Measurements from ENCODE around the gene IGF1. TPM values are rescaled to one million over a fixed set of nuclear protein-coding genes. Genes with fewer than 3 reads are reported as not detected.

Gene IGF1
- total RNA-seq, 1 donor from 2014 or later, result under 0.01 TPM

DNA sequence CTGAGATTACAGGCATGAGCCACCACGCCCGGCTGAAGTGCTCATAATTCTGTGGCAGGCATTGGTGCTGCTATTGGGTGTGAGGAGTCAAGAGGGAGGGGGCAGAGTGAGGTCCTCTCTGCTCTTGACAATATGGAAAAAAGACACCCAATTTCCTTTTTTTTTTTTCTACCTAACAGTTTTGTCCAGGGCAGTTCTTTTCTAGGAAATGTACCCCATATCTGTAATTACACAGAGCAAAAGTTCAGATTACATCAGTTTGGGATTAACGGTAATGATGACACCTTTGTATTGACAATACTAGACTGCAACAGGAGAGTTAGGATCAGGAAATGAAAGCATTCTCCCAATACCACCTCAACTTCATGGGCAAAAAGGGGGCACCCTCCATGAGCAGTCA is 36.3 kb downstream of the IGF1 start:
- DNase-seq (ENCODE audit: low read depth), result no peak
- TF ChIP-seq, protein P1, sequence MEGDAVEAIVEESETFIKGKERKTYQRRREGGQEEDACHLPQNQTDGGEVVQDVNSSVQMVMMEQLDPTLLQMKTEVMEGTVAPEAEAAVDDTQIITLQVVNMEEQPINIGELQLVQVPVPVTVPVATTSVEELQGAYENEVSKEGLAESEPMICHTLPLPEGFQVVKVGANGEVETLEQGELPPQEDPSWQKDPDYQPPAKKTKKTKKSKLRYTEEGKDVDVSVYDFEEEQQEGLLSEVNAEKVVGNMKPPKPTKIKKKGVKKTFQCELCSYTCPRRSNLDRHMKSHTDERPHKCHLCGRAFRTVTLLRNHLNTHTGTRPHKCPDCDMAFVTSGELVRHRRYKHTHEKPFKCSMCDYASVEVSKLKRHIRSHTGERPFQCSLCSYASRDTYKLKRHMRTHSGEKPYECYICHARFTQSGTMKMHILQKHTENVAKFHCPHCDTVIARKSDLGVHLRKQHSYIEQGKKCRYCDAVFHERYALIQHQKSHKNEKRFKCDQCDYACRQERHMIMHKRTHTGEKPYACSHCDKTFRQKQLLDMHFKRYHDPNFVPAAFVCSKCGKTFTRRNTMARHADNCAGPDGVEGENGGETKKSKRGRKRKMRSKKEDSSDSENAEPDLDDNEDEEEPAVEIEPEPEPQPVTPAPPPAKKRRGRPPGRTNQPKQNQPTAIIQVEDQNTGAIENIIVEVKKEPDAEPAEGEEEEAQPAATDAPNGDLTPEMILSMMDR (IDR thresholded peaks at IDR 0.05; ENCODE audit: insufficient read depth, low read length, poor library complexity, severe bottlenecking), result no peak
- Histone ChIP-seq H3K36me3 (ENCODE audit: control insufficient read depth, insufficient read depth, low read length) (no peaks in the 10 kb centered on the region), H3K27me3 (ENCODE audit: control insufficient read depth, insufficient read depth, low read length) (no peaks in the 10 kb centered on the region), H3K4me3 (ENCODE audit: low read depth, low read length) (no peak overlapping the region)

DNA sequence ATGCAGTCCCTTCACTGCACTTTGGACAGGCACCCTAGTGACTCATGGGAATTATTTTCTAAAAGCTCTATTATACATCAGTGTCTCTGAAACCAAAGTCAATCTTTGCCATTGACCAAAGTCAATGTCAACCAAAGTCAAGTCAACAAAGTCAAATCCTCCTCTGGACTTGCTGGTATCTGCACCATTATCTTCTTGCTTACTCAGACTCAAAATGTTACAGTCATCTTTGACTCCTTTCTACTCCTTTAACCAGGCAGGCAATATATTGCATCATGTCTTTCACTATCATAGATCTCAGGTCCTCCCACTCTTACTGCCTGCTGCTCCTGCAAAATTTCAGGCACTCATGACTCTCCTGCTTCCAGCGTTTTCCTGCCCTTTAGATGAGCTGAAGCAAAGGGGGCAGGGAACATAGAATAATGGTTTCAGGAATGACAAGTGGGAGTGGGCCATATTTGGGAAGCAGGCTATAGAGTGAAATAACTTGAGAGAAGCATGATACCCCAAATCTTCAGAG is 39.2 kb downstream of the IGF1 start:
- no peak for DNase-seq (ENCODE audit: low read depth)
- H3K4me3 ChIP-seq (ENCODE audit: low read depth, low read length), result no peak overlapping the region
- H3K36me3 ChIP-seq (ENCODE audit: control insufficient read depth, insufficient read depth, low read length), result no peaks in the 10 kb centered on the region
- TF ChIP-seq, protein P1 (IDR thresholded peaks at IDR 0.05; ENCODE audit: insufficient read depth, low read length, poor library complexity, severe bottlenecking), result no peak
- no peaks in the 10 kb centered on the region for H3K27me3 ChIP-seq (ENCODE audit: control insufficient read depth, insufficient read depth, low read length)

DNA sequence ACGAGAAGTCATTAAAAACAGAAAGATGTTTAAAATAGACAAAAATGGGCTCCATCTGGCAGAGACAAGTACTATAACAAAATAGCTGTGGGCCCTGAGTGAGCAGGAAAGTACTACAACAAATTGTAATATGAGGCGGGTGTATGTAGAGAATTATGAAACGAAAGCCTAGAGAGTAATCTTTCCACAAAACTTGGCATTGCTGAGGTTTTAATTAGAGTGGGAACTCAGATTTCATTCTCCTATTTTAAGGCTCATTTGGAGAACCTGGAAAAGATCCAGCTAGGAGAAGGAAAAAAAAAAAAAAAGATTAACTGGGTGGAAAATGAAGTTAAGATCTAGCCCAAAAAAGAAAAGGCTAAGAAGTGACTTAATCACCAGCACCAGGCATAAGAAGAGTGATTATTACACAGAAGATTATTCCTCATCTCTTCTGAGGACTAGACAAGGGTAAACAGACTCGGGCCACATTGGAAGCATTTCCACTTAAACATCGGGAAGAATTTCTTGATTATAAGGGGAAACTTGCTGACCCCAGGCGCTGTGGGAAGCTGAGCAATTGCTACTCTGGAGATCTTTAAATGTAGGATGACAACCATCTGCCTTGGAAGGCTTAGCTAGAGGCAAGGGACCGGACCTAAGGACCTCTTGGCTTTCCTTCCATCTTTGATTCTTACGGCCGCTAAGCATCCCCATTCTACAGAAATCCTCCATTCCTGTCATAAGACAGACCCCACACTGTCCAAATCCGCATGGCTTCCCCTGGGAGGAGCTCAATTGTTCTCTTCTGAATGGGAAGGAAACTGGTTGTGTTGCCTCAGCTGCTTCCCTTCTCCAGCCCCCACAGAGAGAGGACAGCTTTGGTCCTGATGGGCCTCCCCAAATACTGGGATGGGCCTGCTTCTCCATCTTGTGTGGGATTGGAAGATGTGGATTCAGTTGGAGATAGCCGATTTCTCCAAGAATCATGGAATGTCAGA is 40.6 kb downstream of the IGF1 start:
- Histone ChIP-seq H3K4me3 (ENCODE audit: low read depth, low read length) (no peak overlapping the region), H3K36me3 (ENCODE audit: control insufficient read depth, insufficient read depth, low read length) (no peaks in the 10 kb centered on the region), H3K27me3 (ENCODE audit: control insufficient read depth, insufficient read depth, low read length) (no peaks in the 10 kb centered on the region)
- TF ChIP-seq, protein P1 (IDR thresholded peaks at IDR 0.05; ENCODE audit: insufficient read depth, low read length, poor library complexity, severe bottlenecking), result no peak
- no peak for DNase-seq (ENCODE audit: low read depth)

DNA sequence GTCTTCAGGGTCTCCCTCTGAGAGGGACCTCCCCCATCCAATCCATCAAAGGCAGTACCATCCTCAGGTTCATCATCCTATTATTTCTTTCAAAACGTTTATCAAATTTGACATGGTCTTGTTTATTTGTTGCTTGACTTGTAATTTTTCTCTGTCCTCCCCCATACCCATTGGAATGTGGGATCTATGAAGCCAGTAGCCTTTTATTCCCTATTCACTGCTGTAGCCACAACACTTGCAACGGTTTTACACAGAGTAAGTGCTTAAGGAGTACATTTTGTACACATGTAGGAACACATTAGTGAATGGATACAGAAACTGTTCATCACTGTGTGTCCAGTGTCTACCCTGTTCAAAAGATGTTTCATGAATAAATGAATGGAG is 41.5 kb downstream of the IGF1 start:
- DNase-seq (ENCODE audit: low read depth), result no peak
- TF ChIP-seq, protein P1 (IDR thresholded peaks at IDR 0.05; ENCODE audit: insufficient read depth, low read length, poor library complexity, severe bottlenecking), result no peak
- no peaks in the 10 kb centered on the region for H3K36me3 ChIP-seq (ENCODE audit: control insufficient read depth, insufficient read depth, low read length)
- H3K4me3 ChIP-seq (ENCODE audit: low read depth, low read length), result no peak overlapping the region
- H3K27me3 ChIP-seq (ENCODE audit: control insufficient read depth, insufficient read depth, low read length), result no peaks in the 10 kb centered on the region

DNA sequence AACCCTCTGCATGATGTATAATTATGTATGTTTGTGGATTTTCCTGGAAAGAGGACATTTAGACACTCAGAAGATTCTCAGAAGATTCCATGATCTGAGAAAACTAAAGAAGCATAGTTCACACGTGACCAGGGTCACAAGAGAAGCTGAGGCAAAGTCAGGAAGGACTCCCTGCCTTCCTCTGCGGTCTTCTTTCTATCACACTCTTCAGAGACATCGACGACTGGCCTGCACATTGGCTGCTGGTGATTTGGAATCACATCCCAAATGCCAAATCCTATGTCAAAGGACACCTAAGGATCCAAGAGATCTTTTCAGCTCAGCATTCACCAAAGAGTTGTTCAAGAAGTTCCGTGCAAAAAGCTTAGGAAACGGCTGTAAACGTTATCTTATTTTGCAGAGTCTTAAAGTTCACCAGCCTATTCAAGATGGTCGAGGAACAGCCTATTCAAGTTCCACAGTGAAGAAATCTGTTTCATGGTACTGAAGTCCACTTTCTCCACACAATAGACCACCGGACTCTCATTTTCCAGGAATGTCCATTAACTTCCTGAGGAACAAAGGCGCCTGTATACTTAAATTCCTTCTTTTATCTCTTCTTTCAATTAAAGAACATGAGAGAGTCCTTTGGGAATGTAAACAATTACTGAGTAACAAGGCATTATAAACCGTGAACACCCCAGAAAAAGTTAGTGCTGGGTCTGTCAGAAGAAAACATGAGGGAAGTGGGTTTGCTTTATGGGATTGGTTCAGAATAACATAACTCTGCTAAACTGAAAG is 42.1 kb downstream of the IGF1 start:
- no peak overlapping the region for H3K4me3 ChIP-seq (ENCODE audit: low read depth, low read length)
- no peaks in the 10 kb centered on the region for H3K36me3 ChIP-seq (ENCODE audit: control insufficient read depth, insufficient read depth, low read length)
- DNase-seq (ENCODE audit: low read depth), result no peak
- TF ChIP-seq, protein P1 (IDR thresholded peaks at IDR 0.05; ENCODE audit: insufficient read depth, low read length, poor library complexity, severe bottlenecking), result no peak
- H3K27me3 ChIP-seq (ENCODE audit: control insufficient read depth, insufficient read depth, low read length), result no peaks in the 10 kb centered on the region

All from kidney epithelial cell (primary cell).